Left lung (tissue), 10 donors: ENCODE measurements around the gene ATP6AP1. TPM values are rescaled to one million over a fixed set of nuclear protein-coding genes. Genes with fewer than 3 reads are reported as not detected.

Experiments used
- ATAC-seq: fragments of 200-7000 bp; cut with Tn5 transposase; one replicate; pipeline ENCODE4 v1.9.1; 2020; ENCODE audit warnings: moderate library complexity
- DNase-seq, 4 donors: peaks; one replicate each; pipeline ENCODE4 v3.0.0-alpha.2; 2013 to 2020
- H3K27ac ChIP-seq, 2 donors: fragments of 200-600 bp; sonication (generic) in 1 of 2; one replicate each; pipeline versions ENCODE4 v1.5.0 to v1.8.0; 2020 to 2021
- H3K27me3 ChIP-seq, 2 donors: fragments of 200-600 bp; sonication (generic) in 1 of 2; one replicate each; pipeline versions ENCODE4 v1.5.0 to v1.8.0; 2020 to 2021
- H3K36me3 ChIP-seq, 2 donors: fragments of 200-600 bp; sonication (generic) in 1 of 2; one replicate each; pipeline versions ENCODE4 v1.5.0 to v1.8.0; 2020 to 2021
- H3K4me1 ChIP-seq, 2 donors: fragments of 200-600 bp; one replicate each; pipeline ENCODE4 v1.8.0; 2021
- H3K4me3 ChIP-seq, 2 donors: fragments of 200-600 bp; sonication (generic) in 1 of 2; one replicate each; pipeline versions ENCODE4 v1.5.0 to v1.8.0; 2020 to 2021; ENCODE audit warnings: mild to moderate bottlenecking in 1 of 2
- H3K9me3 ChIP-seq, 2 donors: fragments of 200-600 bp; sonication (generic) in 1 of 2; one replicate each; pipeline versions ENCODE4 v1.5.0 to v1.8.0; 2020 to 2021
- CTCF ChIP-seq, 2 donors: fragments of 200-600 bp; sonication (generic) in 1 of 2; IDR thresholded peaks; one replicate each; pipeline versions ENCODE4 v1.5.0 to v1.8.0; 2021; ENCODE audit warnings: antibody characterized with exemption in 2 of 2
- intact Hi-C, 2 donors: fragments of 100-400 bp; cut with DNase I; formaldehyde crosslinking; loops; one replicate each; pipeline versions ENCODE4 v1.11.2 to v1.14.2; 2022
- polyA plus RNA-seq, 6 donors: library from polyadenylated mRNA; unstranded; fragments of 120-200 nt; gene quantifications; one replicate each; pipeline ENCODE4 v1.2.1, GENCODE V29; 2013; ENCODE audit not compliant: insufficient read length in 6 of 6
- total RNA-seq, 2 donors: library from RNA; stranded (reverse); fragmentation: NEBNext Ultra II Directional; extraction: Animal tissue kit (Norgen Biotek cat#: 25700); gene quantifications; one replicate each; pipeline ENCODE4 v1.2.1, GENCODE V29; 2021
- donor health status: DM: no; HTN: yes; CAD: no.
- donor health status: DM: no; HTN: no; CAD: no.

Gene ATP6AP1
- total and polyA plus RNA-seq, 8 donors: 89.4 to 168 (median 98.7) TPM

GRCh38 chrX:154435171-154435733, 6.8 kb downstream of the ATP6AP1 start:
- Histone ChIP-seq H3K27me3 (no peaks in the 10 kb centered on the region), H3K4me1 (peaks cover 0 to 34% of the 10 kb centered on the region in 2 donors), H3K27ac (no peak overlapping the region), H3K4me3 (no peak overlapping the region), H3K36me3 (peaks cover 0 to 57% of the 10 kb centered on the region in 2 donors), H3K9me3 (no peaks in the 10 kb centered on the region)
- ATAC-seq (no peak), DNase-seq (no peak)
- intact Hi-C loops: no loop called here
- TF ChIP-seq CTCF (IDR thresholded peaks at IDR 0.05): no peak

- H3K27me3 ChIP-seq: no peaks in the 10 kb centered on the region
- H3K4me1 ChIP-seq: peaks cover 0 to 25% of the 10 kb centered on the region in 2 donors
- DNase-seq: peak in 2 of 4 donors; percentile 30 to 32
- H3K4me3 ChIP-seq: peak overlapping the region; percentile 46 to 84
- intact Hi-C loops: no loop called here
- ATAC-seq: peak; percentile 35
- no peaks in the 10 kb centered on the region for H3K9me3 ChIP-seq
- peak overlapping the region; percentile 75 to 76 for H3K27ac ChIP-seq
- TF ChIP-seq CTCF (IDR thresholded peaks at IDR 0.05): no peak
- H3K36me3 ChIP-seq: peaks cover 0 to 70% of the 10 kb centered on the region in 2 donors
These were observed 8.0 kb downstream of the ATP6AP1 start for GRCh38 chrX:154436374-154436982.

GRCh38 chrX:154436983-154437752, 8.7 kb downstream of the ATP6AP1 start, which contains the start of gene GDI1:
GDI1 (plus strand) TSS chrX:154437154; CDS start chrX:154437255, 101 bp downstream.
- ATAC-seq (peak; percentile 69), DNase-seq (peak in 3 of 4 donors; percentile 28 to 85 (median 46))
- peaks cover 0 to 22% of the 10 kb centered on the region in 2 donors for H3K4me1 ChIP-seq
- H3K36me3 ChIP-seq: peaks cover 0 to 71% of the 10 kb centered on the region in 2 donors
- no peak for TF ChIP-seq CTCF (IDR thresholded peaks at IDR 0.05)
- H3K27ac ChIP-seq: peak within 1 kb of the TSS; percentile 75 to 76
- H3K4me3 ChIP-seq: peak within 1 kb of the TSS; percentile 46 to 84
- no peaks in the 10 kb centered on the region for H3K9me3 ChIP-seq
- intact Hi-C loops: no loop called here
- no peaks in the 10 kb centered on the region for H3K27me3 ChIP-seq

- intact Hi-C loops: no loop called here
- H3K36me3 ChIP-seq: peaks cover 0 to 66% of the 10 kb centered on the region in 2 donors
- peaks cover 0 to 21% of the 10 kb centered on the region in 2 donors for H3K4me1 ChIP-seq
- H3K27ac ChIP-seq: peak overlapping the region in 1 of 2 donors; percentile 44
- peak overlapping the region; percentile 46 to 84 for H3K4me3 ChIP-seq
- no peak for TF ChIP-seq CTCF (IDR thresholded peaks at IDR 0.05)
- no peak for DNase-seq
- no peaks in the 10 kb centered on the region for H3K27me3 ChIP-seq
- no peaks in the 10 kb centered on the region for H3K9me3 ChIP-seq
- no peak for ATAC-seq
These were observed 9.8 kb downstream of the ATP6AP1 start for GRCh38 chrX:154437971-154438893.
